GM18526 (cell line): ENCODE results near the gene CACNG7.

Experiments used
- POLR2A ChIP-seq: IDR thresholded peaks from 3 replicates; pipeline ENCODE4 v1.6.1; 2011; ENCODE audit not compliant: insufficient read length; ENCODE audit errors: extremely low read depth

The CACNG7 gene

DNA sequence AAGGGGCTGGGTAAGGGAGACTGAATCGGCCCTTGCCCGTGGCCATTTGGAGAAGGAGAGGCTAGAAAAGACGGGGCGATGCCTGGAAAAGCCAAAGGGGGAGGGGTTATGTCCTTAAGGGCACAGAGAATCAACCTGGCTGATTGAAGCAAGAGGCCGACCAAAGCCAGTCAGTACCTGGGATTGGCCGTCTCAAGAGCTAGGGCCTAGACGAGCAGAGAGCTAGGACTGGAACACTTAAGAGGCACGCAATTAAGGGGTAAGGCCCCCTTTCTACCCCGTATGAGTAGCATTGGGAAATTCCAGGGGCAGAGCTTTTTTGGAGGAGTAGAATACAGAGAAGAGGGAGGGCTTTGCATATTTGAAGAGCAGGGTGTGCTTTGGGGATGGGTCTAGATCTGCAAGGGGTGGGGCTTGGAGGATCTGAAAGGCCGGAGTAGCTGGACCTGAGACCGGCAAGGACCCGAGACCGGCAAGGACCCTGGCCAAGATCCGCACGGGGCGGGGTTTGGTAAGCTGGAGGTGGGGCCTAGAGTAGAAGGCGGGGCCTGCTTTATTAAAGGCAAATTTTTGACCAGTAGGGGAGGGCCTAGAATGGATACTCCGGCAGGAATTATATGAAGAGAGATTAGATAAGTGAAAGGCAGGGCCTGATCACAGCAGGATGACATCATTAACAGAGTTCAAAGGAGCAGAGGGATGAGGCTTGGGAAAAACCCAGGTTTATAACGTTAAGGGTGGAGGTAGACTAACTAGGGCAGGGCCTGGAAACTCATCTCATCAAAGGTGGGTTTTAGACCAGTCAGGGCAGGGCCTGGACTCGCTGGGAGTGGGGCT, 71.7 kb downstream of the CACNG7 start:
- no peak for TF ChIP-seq POLR2A

- TF ChIP-seq POLR2A: no peak
Observed at GRCh38 chr19:53981376-53981951, 72.4 kb downstream of the CACNG7 start.

DNA sequence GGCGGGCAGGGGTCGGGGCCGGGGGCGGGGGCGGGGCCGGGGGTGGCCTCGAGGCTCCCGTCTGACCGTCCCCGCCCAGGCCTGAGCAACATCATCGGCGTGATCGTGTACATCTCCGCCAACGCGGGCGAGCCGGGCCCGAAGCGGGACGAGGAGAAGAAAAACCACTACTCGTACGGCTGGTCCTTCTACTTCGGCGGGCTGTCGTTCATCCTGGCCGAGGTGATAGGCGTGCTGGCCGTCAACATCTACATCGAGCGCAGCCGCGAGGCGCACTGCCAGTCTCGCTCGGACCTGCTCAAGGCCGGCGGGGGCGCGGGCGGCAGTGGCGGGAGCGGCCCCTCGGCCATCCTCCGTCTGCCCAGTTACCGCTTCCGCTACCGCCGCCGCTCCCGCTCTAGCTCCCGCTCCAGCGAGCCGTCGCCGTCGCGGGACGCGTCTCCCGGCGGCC, 72.9 kb downstream of the CACNG7 start:
- TF ChIP-seq POLR2A: no peak

- TF ChIP-seq POLR2A: no peak
Observed at GRCh38 chr19:53982611-53983010, 73.5 kb downstream of the CACNG7 start.

GRCh38 chr19:53983457-53984289, 74.6 kb downstream of the CACNG7 start:
- no peak for TF ChIP-seq POLR2A

- TF ChIP-seq POLR2A: no peak
Observed at GRCh38 chr19:53985863-53986262, 76.8 kb downstream of the CACNG7 start.

DNA sequence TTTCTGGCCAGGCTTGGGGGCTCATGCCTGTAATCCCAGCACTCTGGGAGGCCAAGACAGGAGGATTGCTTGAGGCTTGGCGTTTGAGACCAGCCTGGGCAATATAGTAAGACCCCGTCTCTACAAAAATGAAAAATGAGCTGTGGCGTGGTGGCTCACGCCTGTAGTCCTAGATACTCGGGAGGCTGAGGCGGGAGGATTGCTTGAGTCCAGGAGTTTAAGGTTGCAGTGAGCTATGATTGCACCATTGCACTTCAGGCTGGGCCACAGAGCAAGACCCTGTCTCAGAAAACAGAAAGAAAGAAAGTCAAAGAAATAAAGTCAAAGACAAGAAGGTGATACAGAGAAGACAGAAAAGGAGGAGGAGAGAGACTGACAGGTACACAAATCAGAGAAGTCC, 79.9 kb downstream of the CACNG7 start:
- no peak for TF ChIP-seq POLR2A

GRCh38 chr19:53989600-53990533, 80.8 kb downstream of the CACNG7 start:
- no peak for TF ChIP-seq POLR2A

DNA sequence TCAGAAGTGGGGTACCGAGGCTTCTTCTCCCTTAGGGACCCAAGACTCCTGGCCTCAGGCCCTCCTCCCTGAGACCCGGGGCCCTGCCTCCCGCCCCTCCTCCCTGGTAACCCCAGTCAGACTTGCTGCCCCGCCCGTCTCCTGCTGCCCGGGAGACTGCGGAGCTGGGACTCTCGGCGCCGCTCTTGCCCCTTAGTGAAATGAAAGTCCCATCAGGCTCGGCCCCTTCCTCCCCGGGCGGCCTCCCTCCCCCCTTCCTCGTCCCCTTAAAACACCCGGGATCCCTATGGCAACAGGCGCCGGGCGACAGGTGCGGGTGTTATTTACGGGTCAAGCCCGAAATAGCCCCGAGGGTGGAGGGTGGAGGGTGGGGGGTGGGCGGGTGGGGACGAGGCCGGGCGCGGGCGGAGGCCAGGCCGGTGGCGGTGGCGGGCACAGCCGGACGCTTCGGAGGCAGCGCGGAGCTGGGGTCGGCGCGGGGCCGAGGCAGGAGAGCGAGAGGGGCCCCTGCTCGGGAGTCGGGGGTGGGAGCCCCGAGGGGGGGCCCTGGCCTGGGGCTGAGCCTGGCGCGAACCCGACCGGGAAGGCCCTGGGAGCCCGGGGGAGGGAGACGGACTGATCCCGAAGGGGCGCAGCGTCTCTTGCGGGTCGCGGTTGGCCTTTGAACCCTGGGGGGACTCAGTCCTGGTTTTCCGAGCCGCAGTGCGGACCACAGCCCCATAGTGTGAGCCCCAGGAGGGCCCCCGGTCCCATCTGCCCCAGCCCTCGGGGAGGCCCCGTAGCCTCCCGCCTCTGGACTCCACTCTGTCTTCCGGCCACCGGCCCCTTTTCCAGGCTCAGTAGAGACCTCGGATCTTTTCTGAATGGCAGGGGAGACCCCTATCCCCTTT, 82.4 kb downstream of the CACNG7 start, which contains the start of gene CACNG6:
Gene CACNG6, plus strand, starts transcription at position 414 of the 890 bp plus-strand sequence. CDS start 1,241 bp downstream, outside the sequence.
- no peak for TF ChIP-seq POLR2A

- no peak for TF ChIP-seq POLR2A
Observed at GRCh38 chr19:53992211-53992610, 83.1 kb downstream of the CACNG7 start.

DNA sequence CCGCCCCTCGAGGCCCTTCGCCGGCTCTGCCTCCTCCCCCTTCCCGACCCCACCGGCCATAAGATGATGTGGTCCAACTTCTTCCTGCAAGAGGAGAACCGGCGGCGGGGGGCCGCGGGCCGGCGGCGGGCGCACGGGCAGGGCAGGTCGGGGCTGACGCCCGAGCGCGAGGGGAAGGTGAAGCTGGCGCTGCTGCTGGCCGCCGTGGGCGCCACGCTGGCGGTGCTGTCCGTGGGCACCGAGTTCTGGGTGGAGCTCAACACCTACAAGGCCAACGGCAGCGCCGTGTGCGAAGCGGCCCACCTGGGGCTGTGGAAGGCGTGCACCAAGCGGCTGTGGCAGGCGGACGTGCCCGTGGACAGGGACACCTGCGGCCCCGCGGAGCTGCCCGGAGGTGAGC, 83.7 kb downstream of the CACNG7 start:
- no peak for TF ChIP-seq POLR2A

DNA sequence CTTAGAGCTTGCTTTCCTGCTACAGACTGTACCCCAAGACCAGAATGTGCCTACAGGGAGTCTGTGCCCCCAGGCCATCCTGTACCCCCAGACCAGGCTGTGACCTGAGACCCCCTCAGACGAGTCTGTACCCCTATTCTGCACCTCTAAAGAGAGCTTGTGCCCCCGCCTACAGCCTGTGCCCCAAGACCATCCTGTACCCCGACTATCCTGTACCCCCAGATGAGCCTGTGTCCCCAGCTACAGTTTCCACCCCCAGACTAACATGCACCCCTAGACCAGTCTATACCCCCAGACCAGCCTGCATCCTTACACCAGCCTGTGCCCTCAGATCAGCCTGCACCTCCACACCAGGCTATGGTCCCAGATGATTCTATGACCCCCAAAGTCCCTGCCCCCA, 84.4 kb downstream of the CACNG7 start:
- TF ChIP-seq POLR2A: no peak
